ENCODE data around the gene ZFYVE9. TPM values are rescaled to one million over a fixed set of nuclear protein-coding genes. Genes with fewer than 3 reads are reported as not detected.
A peak's percentile ranks its signal among the peaks of the same experiment; 100 is the strongest.
"Not testable (repeated sequence)": the region's sequence is repeated elsewhere in the genome, so short reads cannot be mapped to it uniquely, and the experiment has no call there.

Gene ZFYVE9
- total RNA-seq, 1 donor from 2014 or later, result 25.6 TPM

GRCh38 chr1:52140633-52141512, 1.0 kb upstream of the ZFYVE9 start:
- H3K4me3 Mint-ChIP-seq (ENCODE audit: unreplicated experiment), result peak overlapping the region; percentile 84
- DNase-seq, result no peak
- H3K36me3 Mint-ChIP-seq (ENCODE audit: unreplicated experiment), result no peaks in the 10 kb centered on the region
- peaks cover 1% of the 10 kb centered on the region for H3K4me1 Mint-ChIP-seq (ENCODE audit: low read depth, unreplicated experiment)
- H3K27me3 Mint-ChIP-seq (ENCODE audit: unreplicated experiment), result peaks cover 3% of the 10 kb centered on the region
- TF ChIP-seq CTCF (IDR thresholded peaks at IDR 0.05; ENCODE audit: partially characterized antibody, unreplicated experiment), result no peak
- no peaks in the 10 kb centered on the region for H3K9me3 Mint-ChIP-seq (ENCODE audit: unreplicated experiment)
- peak overlapping the region; percentile 36 for H3K27ac Mint-ChIP-seq (ENCODE audit: unreplicated experiment)

- Mint-ChIP-seq H3K4me3 (ENCODE audit: unreplicated experiment) (peak overlapping the region; percentile 91), H3K36me3 (ENCODE audit: unreplicated experiment) (no peaks in the 10 kb centered on the region), H3K27ac (ENCODE audit: unreplicated experiment) (peak overlapping the region; percentile 90), H3K9me3 (ENCODE audit: unreplicated experiment) (no peaks in the 10 kb centered on the region), H3K4me1 (ENCODE audit: low read depth, unreplicated experiment) (peaks cover 1% of the 10 kb centered on the region), H3K27me3 (ENCODE audit: unreplicated experiment) (peaks cover 3% of the 10 kb centered on the region)
- peak; percentile 65 for DNase-seq
- no peak for TF ChIP-seq CTCF (IDR thresholded peaks at IDR 0.05; ENCODE audit: partially characterized antibody, unreplicated experiment)
Observed at GRCh38 chr1:52142220-52143183, 613 bp downstream of the ZFYVE9 start.

GRCh38 chr1:52145137-52145536, 3.2 kb downstream of the ZFYVE9 start:
- DNase-seq, result no peak
- no peaks in the 10 kb centered on the region for H3K4me1 Mint-ChIP-seq (ENCODE audit: low read depth, unreplicated experiment)
- H3K9me3 Mint-ChIP-seq (ENCODE audit: unreplicated experiment), result no peaks in the 10 kb centered on the region
- peaks cover 3% of the 10 kb centered on the region for H3K27me3 Mint-ChIP-seq (ENCODE audit: unreplicated experiment)
- H3K4me3 Mint-ChIP-seq (ENCODE audit: unreplicated experiment), result no peak overlapping the region
- H3K36me3 Mint-ChIP-seq (ENCODE audit: unreplicated experiment), result no peaks in the 10 kb centered on the region
- H3K27ac Mint-ChIP-seq (ENCODE audit: unreplicated experiment), result no peak overlapping the region
- no peak for TF ChIP-seq CTCF (IDR thresholded peaks at IDR 0.05; ENCODE audit: partially characterized antibody, unreplicated experiment)

- H3K4me3 Mint-ChIP-seq (ENCODE audit: unreplicated experiment); H3K9me3 Mint-ChIP-seq (ENCODE audit: unreplicated experiment); H3K36me3 Mint-ChIP-seq (ENCODE audit: unreplicated experiment); H3K27me3 Mint-ChIP-seq (ENCODE audit: unreplicated experiment); H3K27ac Mint-ChIP-seq (ENCODE audit: unreplicated experiment); DNase-seq; H3K4me1 Mint-ChIP-seq (ENCODE audit: low read depth, unreplicated experiment): not testable (repeated sequence)
Observed at GRCh38 chr1:52150445-52150844, 8.6 kb downstream of the ZFYVE9 start.

GRCh38 chr1:52150946-52151345, 9.1 kb downstream of the ZFYVE9 start:
- no peaks in the 10 kb centered on the region for H3K9me3 Mint-ChIP-seq (ENCODE audit: unreplicated experiment)
- DNase-seq, result no peak
- no peaks in the 10 kb centered on the region for H3K36me3 Mint-ChIP-seq (ENCODE audit: unreplicated experiment)
- H3K4me1 Mint-ChIP-seq (ENCODE audit: low read depth, unreplicated experiment), result no peaks in the 10 kb centered on the region
- no peak overlapping the region for H3K4me3 Mint-ChIP-seq (ENCODE audit: unreplicated experiment)
- TF ChIP-seq CTCF (IDR thresholded peaks at IDR 0.05; ENCODE audit: partially characterized antibody, unreplicated experiment), result no peak
- no peaks in the 10 kb centered on the region for H3K27me3 Mint-ChIP-seq (ENCODE audit: unreplicated experiment)
- H3K27ac Mint-ChIP-seq (ENCODE audit: unreplicated experiment), result no peak overlapping the region

Measured in glutamatergic neuron (in vitro differentiated cells).